IMR-90 (cell line): ENCODE results near the gene TOR1A.

Experiments
- BHLHE40 ChIP-seq: fragments of 150-350 bp; IDR thresholded peaks from 2 replicates; pipeline ENCODE4 v1.6.1; 2016; ENCODE audit warnings: mild to moderate bottlenecking, low read depth, low read length
- CEBPB ChIP-seq: IDR thresholded peaks from 2 replicates; pipeline ENCODE4 v1.6.1; 2012; ENCODE audit warnings: low read depth, low read length, improper control_type of control experiment
- CHD1 ChIP-seq: IDR thresholded peaks from 2 replicates; pipeline ENCODE4 v1.6.1; 2012; ENCODE audit warnings: low read depth, low read length, improper control_type of control experiment
- ELK1 ChIP-seq: fragments of 150-350 bp; IDR thresholded peaks from 2 replicates; pipeline ENCODE4 v1.6.1; 2016; ENCODE audit warnings: low read depth, mild to moderate bottlenecking, low read length, moderate library complexity, borderline replicate concordance
- MAFK ChIP-seq: IDR thresholded peaks from 2 replicates; pipeline ENCODE4 v1.6.1; 2012; ENCODE audit warnings: low read depth, low read length, improper control_type of control experiment
- POLR2A ChIP-seq: IDR thresholded peaks from 2 replicates; pipeline ENCODE4 v1.6.1; 2012; ENCODE audit warnings: mild to moderate bottlenecking, low read depth, low read length
- RAD21 ChIP-seq: IDR thresholded peaks from 2 replicates; pipeline ENCODE4 v1.6.1; 2012; ENCODE audit warnings: low read length, improper control_type of control experiment
- SMC3 ChIP-seq: fragments of 150-350 bp; IDR thresholded peaks from 2 replicates; pipeline ENCODE4 v1.6.1; 2016; ENCODE audit warnings: low read depth, mild to moderate bottlenecking, antibody characterized with exemption, low read length, moderate library complexity
- TF ChIP-seq, protein P1 (sequence below): conservative IDR thresholded peaks from 2 replicates; pipeline ENCODE4 v1.5.1; 2012; ENCODE audit warnings: mild to moderate bottlenecking, low read depth, low read length, improper control_type of control experiment

DNA sequence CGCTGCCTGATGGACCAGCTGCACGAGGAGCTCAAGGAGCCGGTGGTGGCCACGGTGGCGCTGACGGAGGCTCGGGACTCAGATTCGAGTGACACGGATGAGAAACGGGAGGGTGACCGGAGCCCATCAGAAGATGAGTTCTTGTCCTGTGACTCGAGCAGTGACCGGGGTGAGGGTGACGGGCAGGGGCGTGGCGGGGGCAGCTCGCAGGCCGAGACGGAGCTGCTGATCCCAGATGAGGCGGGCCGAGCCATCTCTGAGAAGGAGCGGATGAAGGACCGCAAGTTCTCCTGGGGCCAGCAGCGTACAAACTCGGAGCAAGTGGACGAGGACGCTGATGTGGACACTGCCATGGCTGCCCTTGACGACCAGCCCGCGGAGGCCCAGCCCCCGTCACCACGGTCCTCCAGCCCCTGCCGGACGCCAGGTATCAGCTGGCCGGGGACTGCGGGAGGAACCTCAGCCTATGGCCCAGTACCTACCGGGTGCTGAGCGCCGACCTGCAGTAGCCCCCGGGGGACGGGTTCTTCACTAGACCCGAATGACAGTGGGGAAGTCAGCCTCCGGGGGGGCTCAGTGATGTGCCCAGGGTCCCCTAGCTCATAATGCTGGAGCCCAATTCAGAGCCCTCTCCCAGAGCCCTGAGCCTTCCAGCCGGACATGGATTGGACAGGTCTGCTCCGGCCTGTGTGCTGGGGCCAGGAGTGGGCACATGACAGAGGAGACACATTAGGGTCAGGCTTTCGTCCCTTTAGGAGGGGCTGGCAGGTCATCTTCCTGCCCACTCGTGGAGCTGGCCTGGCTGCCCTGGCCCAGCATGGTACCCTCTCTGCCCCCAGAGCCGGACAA is 44.3 kb upstream of the TOR1A start:
- TF ChIP-seq, protein P1, sequence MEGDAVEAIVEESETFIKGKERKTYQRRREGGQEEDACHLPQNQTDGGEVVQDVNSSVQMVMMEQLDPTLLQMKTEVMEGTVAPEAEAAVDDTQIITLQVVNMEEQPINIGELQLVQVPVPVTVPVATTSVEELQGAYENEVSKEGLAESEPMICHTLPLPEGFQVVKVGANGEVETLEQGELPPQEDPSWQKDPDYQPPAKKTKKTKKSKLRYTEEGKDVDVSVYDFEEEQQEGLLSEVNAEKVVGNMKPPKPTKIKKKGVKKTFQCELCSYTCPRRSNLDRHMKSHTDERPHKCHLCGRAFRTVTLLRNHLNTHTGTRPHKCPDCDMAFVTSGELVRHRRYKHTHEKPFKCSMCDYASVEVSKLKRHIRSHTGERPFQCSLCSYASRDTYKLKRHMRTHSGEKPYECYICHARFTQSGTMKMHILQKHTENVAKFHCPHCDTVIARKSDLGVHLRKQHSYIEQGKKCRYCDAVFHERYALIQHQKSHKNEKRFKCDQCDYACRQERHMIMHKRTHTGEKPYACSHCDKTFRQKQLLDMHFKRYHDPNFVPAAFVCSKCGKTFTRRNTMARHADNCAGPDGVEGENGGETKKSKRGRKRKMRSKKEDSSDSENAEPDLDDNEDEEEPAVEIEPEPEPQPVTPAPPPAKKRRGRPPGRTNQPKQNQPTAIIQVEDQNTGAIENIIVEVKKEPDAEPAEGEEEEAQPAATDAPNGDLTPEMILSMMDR, result no peak
- TF ChIP-seq MAFK, result no peak
- no peak for TF ChIP-seq POLR2A
- no peak for TF ChIP-seq SMC3
- TF ChIP-seq CEBPB, result no peak
- no peak for TF ChIP-seq RAD21
- no peak for TF ChIP-seq ELK1
- TF ChIP-seq CHD1, result no peak
- TF ChIP-seq BHLHE40, result no peak
